ENCODE results near the gene TPX2. TPM values are rescaled to one million over a fixed set of nuclear protein-coding genes. Genes with fewer than 3 reads are reported as not detected.
A peak's percentile ranks its signal among the peaks of the same experiment; 100 is the strongest.

The TPX2 gene
- polyA plus RNA-seq, 1 donor (not counting 4 experiments of a cell fraction or from before 2014, with no cell fraction given), result 31.5 TPM

- dilution Hi-C loops (cut with MboI; ENCODE audit: extremely low pct_ligation_motif_present, low sequenced_read_pairs), result no loop called here
- H3K27me3 ChIP-seq (ENCODE audit: control insufficient read depth, extremely low read depth, insufficient read depth, low read length), result no peaks in the 10 kb centered on the region
- H3K4me3 ChIP-seq (ENCODE audit: control insufficient read depth in 2 of 3, extremely low read depth in 1 of 3, insufficient read depth in 2 of 3, low read depth in 1 of 3, low read length in 3 of 3), result no peak overlapping the region
- H3K4me1 ChIP-seq (ENCODE audit: control insufficient read depth, extremely low read depth, insufficient read depth, low read length), result peaks cover 48% of the 10 kb centered on the region
- peaks cover 2% of the 10 kb centered on the region for H3K9me1 ChIP-seq (ENCODE audit: control insufficient read depth, extremely low read depth, insufficient read depth, low read length)
- H3K79me2 ChIP-seq (ENCODE audit: control insufficient read depth, insufficient read depth, low read length), result peaks cover 92% of the 10 kb centered on the region
- no peaks in the 10 kb centered on the region for H3K9me3 ChIP-seq (ENCODE audit: control insufficient read depth, low read depth, low read length)
- DNase-seq (ENCODE audit: low read depth, low spot score) (no peak), FAIRE-seq (no peak)
- no peak overlapping the region for H2AFZ ChIP-seq (ENCODE audit: control insufficient read depth, low read length)
- H3K9ac ChIP-seq (ENCODE audit: control insufficient read depth, extremely low read depth, insufficient read depth, low read length), result no peak overlapping the region
- no peak overlapping the region for H3K4me2 ChIP-seq (ENCODE audit: control insufficient read depth, extremely low read depth, insufficient read depth, low read depth, low read length)
- TF ChIP-seq, protein P1, sequence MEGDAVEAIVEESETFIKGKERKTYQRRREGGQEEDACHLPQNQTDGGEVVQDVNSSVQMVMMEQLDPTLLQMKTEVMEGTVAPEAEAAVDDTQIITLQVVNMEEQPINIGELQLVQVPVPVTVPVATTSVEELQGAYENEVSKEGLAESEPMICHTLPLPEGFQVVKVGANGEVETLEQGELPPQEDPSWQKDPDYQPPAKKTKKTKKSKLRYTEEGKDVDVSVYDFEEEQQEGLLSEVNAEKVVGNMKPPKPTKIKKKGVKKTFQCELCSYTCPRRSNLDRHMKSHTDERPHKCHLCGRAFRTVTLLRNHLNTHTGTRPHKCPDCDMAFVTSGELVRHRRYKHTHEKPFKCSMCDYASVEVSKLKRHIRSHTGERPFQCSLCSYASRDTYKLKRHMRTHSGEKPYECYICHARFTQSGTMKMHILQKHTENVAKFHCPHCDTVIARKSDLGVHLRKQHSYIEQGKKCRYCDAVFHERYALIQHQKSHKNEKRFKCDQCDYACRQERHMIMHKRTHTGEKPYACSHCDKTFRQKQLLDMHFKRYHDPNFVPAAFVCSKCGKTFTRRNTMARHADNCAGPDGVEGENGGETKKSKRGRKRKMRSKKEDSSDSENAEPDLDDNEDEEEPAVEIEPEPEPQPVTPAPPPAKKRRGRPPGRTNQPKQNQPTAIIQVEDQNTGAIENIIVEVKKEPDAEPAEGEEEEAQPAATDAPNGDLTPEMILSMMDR (optimal IDR thresholded peaks at IDR 0.05 in 1 of 3, IDR thresholded peaks at IDR 0.05 in 1 of 3, conservative IDR thresholded peaks at IDR 0.05 in 1 of 3; ENCODE audit: extremely low read depth in 1 of 3, insufficient read depth in 2 of 3, low read length in 3 of 3), result no peak
- no peak for TF ChIP-seq EZH2 (IDR thresholded peaks at IDR 0.05; ENCODE audit: low read length)
- H4K20me1 ChIP-seq (ENCODE audit: control insufficient read depth, extremely low read depth, insufficient read depth, low read length), result no peaks in the 10 kb centered on the region
- peaks cover 11 to 44% of the 10 kb centered on the region in 2 experiments for H3K36me3 ChIP-seq (ENCODE audit: control insufficient read depth in 2 of 2, extremely low read depth in 1 of 2, insufficient read depth in 2 of 2, low read length in 2 of 2)
- H3K27ac ChIP-seq (ENCODE audit: control insufficient read depth, insufficient read depth, low read length), result peak overlapping the region; percentile 2
Observed at GRCh38 chr20:31695849-31696804, 43.0 kb upstream of the TPX2 start.

- H3K79me2 ChIP-seq (ENCODE audit: control insufficient read depth, insufficient read depth, low read length), result peaks cover 91% of the 10 kb centered on the region
- no peak overlapping the region for H3K4me3 ChIP-seq (ENCODE audit: control insufficient read depth in 2 of 3, extremely low read depth in 1 of 3, insufficient read depth in 2 of 3, low read depth in 1 of 3, low read length in 3 of 3)
- peak overlapping the region; percentile 27 for H3K4me2 ChIP-seq (ENCODE audit: control insufficient read depth, extremely low read depth, insufficient read depth, low read depth, low read length)
- H3K36me3 ChIP-seq (ENCODE audit: control insufficient read depth in 2 of 2, extremely low read depth in 1 of 2, insufficient read depth in 2 of 2, low read length in 2 of 2), result peaks cover 12 to 56% of the 10 kb centered on the region in 2 experiments
- FAIRE-seq (no peak), DNase-seq (ENCODE audit: low read depth, low spot score) (no peak)
- no peaks in the 10 kb centered on the region for H3K27me3 ChIP-seq (ENCODE audit: control insufficient read depth, extremely low read depth, insufficient read depth, low read length)
- peaks cover 2% of the 10 kb centered on the region for H3K9me1 ChIP-seq (ENCODE audit: control insufficient read depth, extremely low read depth, insufficient read depth, low read length)
- H3K4me1 ChIP-seq (ENCODE audit: control insufficient read depth, extremely low read depth, insufficient read depth, low read length), result peaks cover 43% of the 10 kb centered on the region
- TF ChIP-seq, protein P1 (optimal IDR thresholded peaks at IDR 0.05 in 1 of 3, IDR thresholded peaks at IDR 0.05 in 1 of 3, conservative IDR thresholded peaks at IDR 0.05 in 1 of 3; ENCODE audit: extremely low read depth in 1 of 3, insufficient read depth in 2 of 3, low read length in 3 of 3), result no peak
- TF ChIP-seq EZH2 (IDR thresholded peaks at IDR 0.05; ENCODE audit: low read length), result no peak
- H4K20me1 ChIP-seq (ENCODE audit: control insufficient read depth, extremely low read depth, insufficient read depth, low read length), result no peaks in the 10 kb centered on the region
- H3K9ac ChIP-seq (ENCODE audit: control insufficient read depth, extremely low read depth, insufficient read depth, low read length), result peak overlapping the region; percentile 38
- no peak overlapping the region for H2AFZ ChIP-seq (ENCODE audit: control insufficient read depth, low read length)
- no peaks in the 10 kb centered on the region for H3K9me3 ChIP-seq (ENCODE audit: control insufficient read depth, low read depth, low read length)
- H3K27ac ChIP-seq (ENCODE audit: control insufficient read depth, insufficient read depth, low read length), result peak overlapping the region; percentile 70
- dilution Hi-C loops (cut with MboI; ENCODE audit: extremely low pct_ligation_motif_present, low sequenced_read_pairs), result no loop called here
Observed at GRCh38 chr20:31698243-31698802, 40.8 kb upstream of the TPX2 start.

Data from keratinocyte (primary cell).